K562 (cell line): ENCODE data around the gene ANKRD13A. TPM values are rescaled to one million over a fixed set of nuclear protein-coding genes. Genes with fewer than 3 reads are reported as not detected.

Experiments
- BMI1 ChIP-seq: fragments of 150-350 bp; IDR thresholded peaks from 2 replicates; pipeline ENCODE4 v1.6.1; 2014; ENCODE audit warnings: low read length
- CHD2 ChIP-seq: IDR thresholded peaks from 2 replicates; pipeline ENCODE4 v1.6.1; 2011; ENCODE audit warnings: low read depth, low read length
- COPS2 ChIP-seq: fragments of 450-650 bp; conservative IDR thresholded peaks from 2 replicates; pipeline ENCODE4 v1.6.1; 2016; ENCODE audit warnings: mild to moderate bottlenecking, moderate library complexity
- CTBP1 ChIP-seq: fragments of 450-650 bp; IDR thresholded peaks from 2 replicates; pipeline ENCODE4 v1.6.1; 2016; ENCODE audit warnings: borderline replicate concordance
- E2F4 ChIP-seq: sonication (generic); formaldehyde crosslinking; IDR thresholded peaks from 2 replicates; pipeline ENCODE4 v1.8.0; 2022; ENCODE audit warnings: mild to moderate bottlenecking, low read depth, missing genetic modification reagents
- EHMT2 ChIP-seq: fragments of 450-650 bp; IDR thresholded peaks from 2 replicates; pipeline ENCODE4 v1.6.1; 2018; ENCODE audit warnings: antibody characterized with exemption
- ELK1 ChIP-seq: sonication (generic); formaldehyde crosslinking; IDR thresholded peaks from 2 replicates; pipeline ENCODE4 v1.8.1; 2022; ENCODE audit warnings: missing genetic modification reagents
- ETS1 ChIP-seq: conservative IDR thresholded peaks from 2 replicates; pipeline ENCODE4 v1.6.1; 2011; ENCODE audit warnings: low read depth, mild to moderate bottlenecking, low read length; ENCODE audit not compliant: control insufficient read depth
- ETV6 ChIP-seq, 3 experiments: fragments of 150-350 bp in 1 of 3; sonication (generic) in 1 of 3; formaldehyde crosslinking in 1 of 3; IDR thresholded peaks; 2 replicates each; pipeline versions ENCODE4 v1.6.1 to v1.8.0; 2014 to 2022; ENCODE audit warnings: borderline replicate concordance in 2 of 3, low read depth in 2 of 3, antibody characterized with exemption in 1 of 3, low read length in 1 of 3, mild to moderate bottlenecking in 1 of 3, missing genetic modification reagents in 1 of 3
- NFIX ChIP-seq: fragments of 250-450 bp; sonication (Bioruptor Pico); IDR thresholded peaks from 2 replicates; pipeline ENCODE4 v1.4.0; 2020; ENCODE audit warnings: low read depth, mild to moderate bottlenecking, moderate library complexity
- PHF21A ChIP-seq: fragments of 450-650 bp; IDR thresholded peaks from 2 replicates; pipeline ENCODE4 v1.6.1; 2017; ENCODE audit warnings: low read depth, borderline replicate concordance
- SMAD4 ChIP-seq: fragments of 250-450 bp; sonication (Bioruptor Pico); conservative IDR thresholded peaks from 2 replicates; pipeline ENCODE4 v1.8.0; 2021; ENCODE audit warnings: inconsistent platforms, mild to moderate bottlenecking, moderate library complexity
- ZBTB40 ChIP-seq, 2 experiments: fragments of 450-650 bp in 1 of 2; sonication (generic) in 1 of 2; formaldehyde crosslinking in 1 of 2; IDR thresholded peaks; 2 replicates each; pipeline versions ENCODE4 v1.7.1 to v1.9.0; 2016 to 2022; ENCODE audit warnings: inconsistent platforms in 1 of 2, mild to moderate bottlenecking in 1 of 2, missing genetic modification reagents in 1 of 2
- ZNF133 ChIP-seq: fragments of 250-450 bp; sonication (Bioruptor Pico); IDR thresholded peaks from 2 replicates; pipeline ENCODE4 v1.4.0; 2020; ENCODE audit warnings: mild to moderate bottlenecking
- ZNF274 ChIP-seq: IDR thresholded peaks from 2 replicates; pipeline ENCODE4 v1.6.1; 2011; ENCODE audit warnings: low read depth, mild to moderate bottlenecking, low read length, moderate library complexity, borderline replicate concordance
- ZNF316 ChIP-seq: fragments of 450-650 bp; IDR thresholded peaks from 2 replicates; pipeline ENCODE4 v1.6.1; 2016
- polyA plus RNA-seq, 8 experiments: library from polyadenylated mRNA; depleted of rRNA in 4 of 8; stranded (reverse) in 5 of 8; unstranded in 3 of 8; fragments of >200 nt; fragmentation: Nextera tagmentation in 2 of 8; fragmentation: Illumina TruSeq in 1 of 8; extraction: Ambion mirVana in 2 of 8; extraction: Trizol in 1 of 8; gene quantifications; 2 replicates each; pipeline versions ENCODE4 v1.2.1 to v1.2.3, GENCODE V29; 2011 to 2014; ENCODE audit warnings: inconsistent platforms in 1 of 8, missing spikeins in 1 of 8
- total RNA-seq, 7 experiments: library from RNA; depleted of rRNA in 6 of 7; stranded (reverse); fragments of >200 nt in 6 of 7; fragmentation: Illumina TruSeq in 2 of 7; extraction: Trizol in 2 of 7; gene quantifications; 2 replicates each; pipeline versions ENCODE4 v1.2.1 to v1.2.3, GENCODE V29; 2011 to 2021; ENCODE audit warnings: low replicate concordance in 1 of 7

Gene ANKRD13A
- total and polyA plus RNA-seq, 9 of the 15 experiments (the other 6 are each of a cell fraction or from before 2014, with no cell fraction given): 5.0 to 55.0 (median 41.5) TPM

- TF ChIP-seq ZBTB40 (IDR thresholded peaks at IDR 0.05) (peak; percentile 55; the same call in 1 of the 2 replicates), ZBTB40 (CRISPR knock-in tag; IDR thresholded peaks at IDR 0.05) (no peak), CHD2 (no peak), ELK1 (CRISPR knock-in tag) (no peak), CTBP1 (no peak), PHF21A (no peak), COPS2 (no peak), ETS1 (no peak), BMI1 (no peak), ETV6 (IDR thresholded peaks at IDR 0.05; ENCODE audit: borderline replicate concordance in 1 of 2, low read depth in 2 of 2, low read length in 1 of 2) (no peak), ETV6 (CRISPR knock-in tag; IDR thresholded peaks at IDR 0.05; ENCODE audit: borderline replicate concordance) (no peak), ZNF274 (no peak), ZNF133 (CRISPR knock-in tag) (no peak), EHMT2 (no peak), NFIX (no peak), E2F4 (CRISPR knock-in tag) (no peak), SMAD4 (CRISPR knock-in tag) (no peak), ZNF316 (0 out of 2 replicates have a peak, but pooled peaks have one; percentile 7)
Measured at GRCh38 chr12:109999983-110000505, 814 bp downstream of the ANKRD13A start (continued).
